Mammary epithelial cell (primary cell): Measurements from ENCODE around the gene GIT1.

Experiments used
- CTCF ChIP-seq, 2 donors: IDR thresholded peaks in 1 of 2; conservative IDR thresholded peaks in 1 of 2; 2 replicates each; pipeline ENCODE4 v1.5.1; 2011 to 2012; ENCODE audit warnings: inconsistent platforms in 2 of 2, low read length in 2 of 2, mild to moderate bottlenecking in 2 of 2, control low read depth in 1 of 2, low read depth in 1 of 2; ENCODE audit not compliant: insufficient read depth in 1 of 2; ENCODE audit errors: extremely low read depth in 1 of 2
- EZH2 ChIP-seq: IDR thresholded peaks from 2 replicates; pipeline ENCODE4 v1.6.1; 2012; ENCODE audit warnings: low read length, inconsistent platforms, borderline replicate concordance

GRCh38 chr17:29572691-29573557, 16.5 kb downstream of the GIT1 start:
- peak; percentile 30 to 43 for TF ChIP-seq CTCF (conservative IDR thresholded peaks at IDR 0.05 in 1 of 2, IDR thresholded peaks at IDR 0.05 in 1 of 2; ENCODE audit: extremely low read depth in 1 of 2, insufficient read depth in 1 of 2, low read depth in 1 of 2, low read length in 2 of 2)
- TF ChIP-seq EZH2 = no peak
